HG03139 (cell line): Measurements from ENCODE around the gene ZNF415.
"Not testable (repeated sequence)": the region's sequence is repeated elsewhere in the genome, so short reads cannot be mapped to it uniquely, and the experiment has no call there.

Source experiments
- ATAC-seq: cut with Tn5 transposase; IDR thresholded peaks from one replicate; pipeline ENCODE4 v1.9.1; 2021; ENCODE audit not compliant: unreplicated experiment

Gene ZNF415

DNA sequence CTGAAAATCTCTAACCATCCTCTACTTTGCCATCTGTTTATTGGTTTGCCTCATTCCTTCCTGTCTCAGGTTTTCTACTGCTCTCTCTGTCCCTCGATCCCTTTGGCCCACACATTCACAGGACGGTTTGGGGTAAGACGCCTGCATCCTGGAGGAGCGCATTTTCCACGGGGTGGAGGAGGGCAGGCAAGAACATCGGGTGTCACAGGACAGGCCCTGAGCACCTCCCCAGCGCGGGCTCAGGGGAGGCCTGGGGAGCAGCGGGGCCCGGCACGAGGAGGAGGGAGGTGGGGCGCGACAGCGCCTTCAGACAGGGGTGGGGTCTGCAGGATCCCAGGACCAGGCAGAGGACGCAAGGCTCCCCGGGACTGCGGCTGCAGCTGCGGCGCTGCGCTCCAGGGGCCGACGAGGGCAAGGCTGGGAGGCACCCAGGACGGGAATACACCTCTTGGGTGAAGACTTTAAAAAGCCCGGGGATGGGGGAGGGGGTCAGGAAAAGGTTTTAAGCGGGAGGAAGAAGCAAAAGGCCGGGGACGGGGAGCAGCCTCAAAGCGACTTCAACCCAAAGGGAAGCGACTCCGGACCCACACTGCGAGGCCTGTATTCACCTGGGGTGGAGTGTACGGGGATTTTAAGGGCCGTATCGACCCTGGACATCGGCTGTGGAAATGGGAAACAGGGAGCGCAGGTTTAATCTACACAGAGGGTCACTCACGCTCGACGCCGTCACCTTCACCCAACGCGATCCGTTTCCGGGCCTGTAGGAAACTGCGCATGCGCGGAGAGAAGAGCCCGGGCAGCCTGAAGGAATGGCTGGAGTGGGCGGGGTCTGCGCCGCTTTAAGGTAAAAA is at the start of gene ZNF415:
Gene ZNF415, minus strand, starts transcription at position 770 of the 851 bp plus-strand sequence. CDS start 10,234 bp downstream, outside the sequence.
- ATAC-seq, result no peak

DNA sequence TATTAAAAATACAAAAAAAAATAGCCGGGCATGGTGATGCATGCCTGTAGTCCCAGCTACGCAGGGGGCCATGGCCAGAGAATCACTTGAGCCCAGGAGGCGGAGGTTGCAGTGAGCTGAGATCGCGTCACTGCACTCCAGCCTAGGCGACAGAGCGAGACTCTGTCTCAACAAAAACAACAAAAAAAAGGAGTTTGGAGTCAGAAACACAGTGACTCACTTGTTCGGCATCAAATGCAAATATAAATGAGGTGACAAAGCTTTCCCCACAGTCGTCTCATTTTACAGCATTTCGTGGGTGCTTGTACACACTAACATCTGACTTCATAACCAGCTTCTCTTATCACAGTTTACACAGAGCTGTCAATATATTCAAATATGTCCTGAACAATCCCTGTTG is 49.5 kb upstream of the ZNF415 start:
- ATAC-seq, result no peak

DNA sequence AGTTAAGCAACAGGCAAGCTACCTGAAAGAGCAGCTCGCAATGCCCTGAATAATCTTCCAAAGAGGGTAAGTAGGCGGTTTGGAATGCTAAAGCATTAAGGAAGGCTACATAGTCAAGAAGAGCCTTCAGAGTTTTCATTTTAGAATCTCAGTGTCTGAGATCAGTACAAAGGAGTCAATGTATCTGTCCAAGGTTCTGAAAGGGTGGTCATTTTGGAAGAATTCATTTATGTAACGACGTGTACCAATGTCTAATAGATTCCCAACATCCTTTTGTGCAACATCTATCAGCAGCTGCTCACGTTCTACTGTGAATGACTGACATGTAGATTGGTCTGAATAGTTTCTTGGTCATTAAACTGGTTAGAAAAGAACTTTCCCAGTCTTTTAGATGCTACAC is 45.3 kb upstream of the ZNF415 start:
- ATAC-seq, result no peak

DNA sequence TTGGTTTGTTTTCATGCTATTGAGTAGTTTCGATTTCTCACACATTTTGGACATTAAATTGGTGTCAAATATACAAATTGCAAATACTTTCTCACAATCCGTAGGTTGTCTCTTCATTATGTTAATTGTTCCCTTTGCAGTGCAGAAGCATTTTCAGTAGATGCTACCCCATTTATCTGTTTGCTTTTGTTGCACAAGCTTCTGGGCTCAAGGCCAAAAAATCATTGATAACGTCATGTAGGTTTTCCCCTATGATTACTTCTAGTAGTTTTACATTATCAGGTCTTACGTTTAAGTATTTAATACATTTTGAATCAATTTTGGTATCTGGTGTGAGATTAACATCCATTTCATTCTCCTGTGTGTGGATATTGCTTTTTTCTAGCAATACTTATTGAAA is 40.2 kb upstream of the ZNF415 start:
- ATAC-seq, result no peak

DNA sequence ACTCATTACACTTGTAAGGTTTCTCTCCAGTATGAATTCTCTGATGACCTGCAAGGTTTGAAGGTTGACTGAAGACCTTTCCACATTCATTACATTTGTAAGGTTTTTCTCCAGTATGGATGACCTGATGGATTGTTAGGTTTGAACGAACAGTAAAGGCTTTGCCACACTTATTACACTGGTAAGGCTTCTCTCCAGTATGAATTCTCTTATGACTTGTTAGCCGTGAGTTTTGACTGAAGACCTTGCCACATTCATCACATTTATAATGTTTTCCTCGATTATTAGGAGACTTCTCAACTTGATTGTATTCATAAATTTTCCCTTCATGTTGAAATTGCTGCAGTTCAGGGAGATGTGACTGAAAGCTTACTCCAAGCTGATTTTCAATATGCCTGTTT is 33.0 kb upstream of the ZNF415 start:
- ATAC-seq, result no peak

DNA sequence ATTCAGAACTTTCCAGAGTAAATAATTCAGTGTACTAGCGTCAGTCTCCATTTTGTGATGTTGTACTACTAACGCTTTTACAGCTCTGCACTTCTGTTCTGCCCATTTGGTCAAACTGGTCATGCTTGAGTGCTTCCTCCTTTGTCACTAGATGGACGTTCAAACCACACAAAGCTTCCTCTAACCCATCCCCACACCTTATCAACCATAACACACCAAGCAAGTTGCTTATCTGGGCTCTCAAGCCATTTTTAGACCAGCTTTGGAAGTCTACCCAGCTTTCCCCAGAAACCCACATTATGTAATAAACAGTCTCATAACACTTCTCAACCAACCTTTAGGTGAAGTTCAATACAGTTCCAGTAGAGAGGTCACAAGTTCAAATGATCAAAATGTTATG is 28.4 kb upstream of the ZNF415 start:
- no peak for ATAC-seq

DNA sequence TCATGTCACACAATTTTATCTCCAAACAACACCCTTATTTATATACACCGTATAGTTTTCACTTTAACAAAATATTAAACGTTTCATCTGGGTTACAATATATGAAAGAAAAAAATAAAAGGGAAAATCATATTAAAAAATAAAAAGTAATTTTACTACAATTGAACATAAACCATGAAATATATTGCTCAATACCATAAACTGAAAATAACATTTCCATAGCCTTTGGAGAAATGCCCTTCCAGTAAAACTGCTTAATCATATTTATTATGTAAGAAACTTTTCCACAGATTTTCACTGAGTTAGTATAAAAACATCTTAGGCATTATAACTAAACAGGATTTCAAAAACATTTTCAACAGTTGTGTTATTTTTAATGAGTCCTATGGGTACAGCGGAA is 27.6 kb upstream of the ZNF415 start:
- ATAC-seq, result no peak

DNA sequence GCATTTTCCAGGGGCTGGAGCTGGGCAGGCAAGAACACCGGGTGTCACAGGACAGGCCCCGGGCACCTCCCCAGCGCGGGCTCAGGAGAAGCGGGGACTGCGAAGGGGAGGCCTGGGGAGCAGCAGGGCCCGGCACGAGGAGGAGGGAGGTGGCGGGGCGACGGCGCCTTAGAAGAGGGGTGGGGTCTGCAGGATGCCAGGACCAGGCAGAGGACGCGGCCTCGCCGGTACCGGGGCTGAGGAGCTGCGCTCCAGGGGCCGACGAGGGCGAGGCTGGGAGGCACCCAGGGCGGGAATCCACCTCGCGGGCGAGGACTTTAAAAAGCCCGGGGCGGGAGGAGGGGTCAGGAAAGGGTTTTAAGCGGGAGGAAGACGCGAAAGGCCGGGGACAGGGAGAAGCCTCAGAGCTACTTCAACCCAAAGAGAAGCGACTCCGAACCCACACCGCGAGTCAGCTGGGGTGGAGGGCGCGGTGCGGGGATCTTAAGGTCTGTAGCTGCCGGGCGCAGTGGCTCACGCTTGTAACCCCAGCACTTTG is 25.5 kb upstream of the ZNF415 start:
- ATAC-seq, result no peak

DNA sequence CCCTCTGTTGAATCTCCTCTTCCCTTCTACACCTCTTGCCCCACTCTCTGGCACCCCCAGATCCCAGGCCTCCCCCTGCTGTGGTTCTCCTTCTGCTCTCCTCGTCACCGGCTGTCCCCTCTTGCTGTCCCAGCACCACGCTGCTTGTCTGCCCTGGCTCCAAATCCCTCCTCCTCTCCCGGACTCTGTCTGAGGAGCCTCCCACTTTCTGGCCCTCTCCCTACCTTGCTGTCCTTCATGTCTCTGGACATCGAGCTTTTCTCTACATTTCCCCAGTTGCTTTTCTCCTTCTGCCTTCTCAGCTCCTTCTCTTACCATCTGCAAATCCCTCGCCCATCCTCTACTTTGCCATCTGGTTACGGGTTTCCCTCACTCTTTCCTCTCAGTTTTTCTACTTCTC is 24.9 kb upstream of the ZNF415 start:
- no peak for ATAC-seq

DNA sequence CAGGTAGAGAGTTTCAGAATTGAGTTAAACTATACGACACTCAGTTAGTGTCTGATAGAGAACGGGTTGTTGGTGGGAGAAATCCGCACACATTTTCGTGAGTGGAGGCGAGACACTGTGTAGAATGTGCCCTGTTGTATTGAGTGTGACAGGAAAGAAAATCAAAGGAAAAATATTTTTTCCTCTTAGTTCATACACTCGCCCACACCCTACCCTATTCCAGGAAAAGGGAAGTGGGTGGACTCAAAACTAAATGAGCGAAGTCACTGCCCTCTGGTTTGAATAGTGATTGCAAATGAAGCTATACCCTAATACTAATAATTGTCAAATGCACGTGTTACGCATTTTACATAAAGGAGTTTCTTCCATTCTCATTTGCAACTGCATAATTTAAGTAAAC is 24.1 kb upstream of the ZNF415 start:
- ATAC-seq, result no peak

DNA sequence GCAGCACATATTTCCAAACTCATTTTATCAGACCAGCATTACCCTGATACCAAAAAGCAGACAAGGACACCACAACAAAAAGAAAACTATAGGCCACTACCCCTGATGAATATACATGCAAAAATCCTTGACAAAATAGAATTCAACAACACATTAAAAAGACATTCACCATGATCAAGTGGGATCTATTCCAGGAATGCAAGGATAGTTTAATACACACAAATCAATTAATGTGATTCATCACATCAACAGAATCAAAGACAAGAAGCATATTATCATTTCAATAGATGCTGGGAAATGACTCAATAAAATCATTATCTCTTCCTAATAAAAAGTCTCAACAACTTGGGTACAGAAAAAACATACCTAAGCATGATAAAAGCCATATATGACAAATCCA is 14.9 kb upstream of the ZNF415 start:
- no peak for ATAC-seq

DNA sequence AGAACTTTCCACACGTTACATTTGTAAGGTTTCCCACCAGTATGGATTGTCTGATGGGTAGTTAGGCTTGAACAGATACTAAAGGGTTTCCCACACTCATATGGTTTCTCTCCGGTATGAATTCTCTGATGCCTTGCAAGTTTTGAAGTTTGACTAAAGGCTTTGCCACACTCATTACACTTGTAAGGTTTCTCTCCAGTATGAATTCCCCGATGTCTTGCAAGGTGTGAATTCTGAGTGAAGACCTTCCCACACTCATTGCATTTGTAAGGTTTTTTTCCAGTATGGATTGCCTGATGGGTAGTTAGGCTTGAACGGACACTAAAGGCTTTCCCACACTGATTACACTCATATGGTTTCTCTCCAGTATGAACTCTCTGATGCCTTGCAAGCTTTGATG is 7.6 kb upstream of the ZNF415 start:
- no peak for ATAC-seq

DNA sequence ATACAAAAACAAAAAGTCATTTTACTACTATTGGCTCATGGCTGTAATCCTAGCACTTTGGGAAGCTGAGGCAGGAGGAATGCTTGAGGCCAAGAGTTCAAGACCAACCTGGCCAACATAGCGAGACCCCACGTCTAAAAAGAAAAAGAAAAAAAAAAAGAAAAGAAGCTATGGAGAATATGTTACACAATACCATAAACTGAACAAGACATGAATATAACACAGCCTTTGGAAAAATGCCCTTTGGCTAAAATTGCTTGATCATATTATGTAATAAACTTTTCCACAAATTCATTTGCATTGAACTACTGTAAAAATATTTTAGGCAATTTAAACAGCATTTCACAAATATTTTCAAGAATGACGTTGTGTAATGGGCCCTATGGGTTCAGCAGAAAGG is 3.7 kb upstream of the ZNF415 start:
- no peak for ATAC-seq

DNA sequence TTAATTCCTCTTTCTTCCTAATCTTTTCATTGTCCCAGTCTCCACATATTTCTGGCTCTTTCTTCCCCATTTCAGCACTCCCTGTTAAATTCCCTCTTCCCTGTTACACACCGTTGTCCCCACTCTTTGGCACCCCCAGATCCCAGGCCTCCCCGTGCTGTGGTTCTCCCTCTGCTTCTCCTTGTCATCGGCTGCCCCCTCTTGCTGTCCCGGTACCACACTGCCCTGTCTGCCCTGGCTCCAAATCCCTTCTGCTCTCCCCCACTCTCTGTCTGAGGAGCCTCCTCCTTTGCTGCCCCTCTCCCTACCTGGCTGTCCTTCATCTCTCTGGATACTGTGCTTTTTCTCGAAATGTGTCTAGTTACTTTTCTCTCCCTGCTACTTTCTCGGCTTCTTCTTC is 983 bp downstream of the ZNF415 start:
- no peak for ATAC-seq

DNA sequence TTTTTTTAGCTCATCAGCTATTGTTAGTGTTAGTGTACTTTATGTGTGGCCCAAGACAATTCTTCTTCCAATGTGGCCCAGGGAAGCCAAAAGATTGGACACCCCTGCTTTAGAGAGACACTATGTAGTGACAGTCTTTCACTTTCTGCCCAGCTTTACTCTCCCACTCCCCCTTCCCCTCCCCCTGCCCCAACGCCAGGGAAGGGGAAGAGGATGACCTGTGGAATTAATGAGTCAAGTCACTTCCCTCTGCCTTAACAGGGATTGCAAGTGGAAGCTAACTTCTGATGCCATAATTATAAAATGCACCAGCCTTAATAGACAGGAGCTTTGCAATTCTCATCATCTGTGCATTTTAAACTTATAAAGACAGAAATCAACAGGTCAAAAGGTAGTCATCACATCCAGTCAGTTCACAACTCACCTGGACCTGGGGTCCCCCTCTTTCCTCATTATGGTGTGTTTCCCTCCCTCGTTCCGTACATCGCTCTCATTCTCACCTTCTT is 1.6 kb downstream of the ZNF415 start:
- ATAC-seq, result no peak

DNA sequence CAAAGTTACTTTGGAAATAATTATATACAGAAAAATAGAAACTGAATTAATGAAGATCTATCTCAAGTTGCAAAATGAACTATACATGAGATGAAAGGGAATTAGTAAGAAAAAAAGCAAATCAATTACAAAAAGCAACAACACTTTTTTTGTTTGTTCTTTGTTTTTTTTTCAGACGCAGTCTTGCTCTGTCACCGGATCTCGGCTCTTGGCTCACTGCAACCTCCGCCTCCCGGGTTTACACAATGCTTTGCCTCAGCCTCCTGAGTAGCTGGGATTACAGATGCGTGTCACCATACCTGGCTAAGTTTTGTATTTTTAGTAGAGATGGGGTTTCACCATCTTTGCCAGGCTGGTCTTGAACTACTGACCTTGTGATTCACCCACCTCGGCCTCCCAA is 2.2 kb downstream of the ZNF415 start:
- ATAC-seq, result no peak

DNA sequence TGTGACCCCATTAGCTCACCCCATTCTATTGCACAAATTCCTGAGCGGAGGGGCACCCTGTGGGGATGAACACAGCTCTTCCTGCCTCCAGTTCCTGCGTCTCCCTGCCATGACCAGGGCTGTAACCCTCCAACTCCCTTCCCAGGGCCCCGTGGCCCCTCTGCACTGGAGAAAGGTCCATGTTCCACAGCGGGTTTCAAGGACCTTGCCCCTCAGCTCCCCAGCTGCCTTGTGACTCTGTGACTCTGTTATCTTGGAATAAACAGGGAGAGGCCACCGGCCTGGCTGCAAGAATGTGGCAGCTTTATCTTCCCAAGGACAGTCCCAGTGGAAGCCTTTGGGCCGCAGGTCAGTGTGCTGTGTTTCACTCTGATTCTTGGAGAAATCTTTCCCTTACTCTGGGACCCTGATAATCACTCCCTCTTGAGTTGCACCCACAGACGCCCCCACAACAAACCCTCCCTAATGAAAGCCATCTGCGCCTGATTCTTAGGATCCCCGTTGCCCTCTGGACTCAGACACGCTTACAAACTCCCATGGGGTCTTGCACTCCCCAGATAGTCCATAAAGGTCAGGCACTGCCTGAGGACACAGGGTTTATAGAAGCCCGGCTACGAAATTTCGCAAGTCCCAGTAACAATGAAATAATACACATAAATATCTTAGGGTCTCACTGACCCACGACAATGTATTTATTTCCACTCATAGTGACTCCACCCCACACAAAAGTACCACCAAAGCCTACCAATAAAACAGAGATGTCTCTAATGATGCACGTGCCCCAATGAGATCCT is 5.8 kb downstream of the ZNF415 start:
- not testable (repeated sequence) for ATAC-seq

DNA sequence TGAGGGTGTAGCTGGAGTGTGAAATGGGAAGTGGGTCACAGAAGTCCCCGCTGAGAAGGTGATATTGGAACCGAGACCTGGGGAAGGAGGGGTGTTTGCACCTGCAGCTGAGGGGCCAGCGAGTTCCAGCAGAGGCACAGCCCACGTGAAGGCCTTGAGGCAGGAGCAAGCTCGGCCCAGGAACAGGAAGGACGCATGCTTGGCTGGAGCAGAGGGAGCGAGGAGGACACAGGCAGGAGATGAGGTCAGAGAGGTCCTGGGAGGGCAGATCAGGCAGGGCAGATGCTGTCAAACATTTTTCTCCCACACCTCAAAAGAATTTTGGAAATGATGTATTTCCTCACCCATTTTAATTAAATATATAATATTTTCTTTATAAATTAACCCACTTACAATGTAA is 9.3 kb downstream of the ZNF415 start:
- ATAC-seq, result no peak

DNA sequence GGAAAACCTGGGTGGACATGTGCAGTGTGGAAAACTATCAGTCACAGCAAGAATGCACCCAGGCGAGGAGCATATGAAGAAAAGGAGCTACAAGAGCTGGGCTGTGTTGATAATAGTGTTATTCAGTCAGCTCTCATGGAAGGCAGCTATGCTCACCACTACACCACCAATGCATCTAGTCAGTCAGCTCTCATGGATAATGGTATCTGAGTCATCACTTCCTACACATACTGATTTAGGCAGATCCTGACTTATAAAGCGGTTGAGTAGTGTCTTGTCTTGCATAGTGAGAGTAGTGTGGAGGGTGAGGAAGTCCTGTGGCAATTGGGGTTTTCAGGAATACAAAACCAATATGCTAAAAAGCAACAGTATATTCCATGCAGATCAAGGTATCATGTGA is 20.4 kb downstream of the ZNF415 start:
- no peak for ATAC-seq

DNA sequence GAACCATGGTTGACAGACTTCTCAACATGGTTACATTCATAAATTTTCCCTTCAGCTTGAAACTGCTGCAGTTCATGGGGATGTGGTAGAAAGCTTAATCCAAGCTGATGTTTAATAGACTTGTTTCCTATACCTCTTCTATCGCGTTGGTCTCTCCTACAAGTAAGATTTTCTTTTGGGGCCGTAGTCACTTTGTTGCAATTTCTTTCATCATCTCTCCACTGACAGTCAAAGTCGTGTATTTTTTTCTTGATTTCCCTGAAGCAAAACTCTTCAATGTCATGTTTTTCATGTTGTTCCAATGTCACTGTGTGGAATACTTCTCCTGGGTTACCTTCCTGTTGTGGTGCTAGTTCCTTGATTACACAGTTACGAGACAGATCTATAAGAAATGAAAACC is 23.2 kb downstream of the ZNF415 start:
- no peak for ATAC-seq

DNA sequence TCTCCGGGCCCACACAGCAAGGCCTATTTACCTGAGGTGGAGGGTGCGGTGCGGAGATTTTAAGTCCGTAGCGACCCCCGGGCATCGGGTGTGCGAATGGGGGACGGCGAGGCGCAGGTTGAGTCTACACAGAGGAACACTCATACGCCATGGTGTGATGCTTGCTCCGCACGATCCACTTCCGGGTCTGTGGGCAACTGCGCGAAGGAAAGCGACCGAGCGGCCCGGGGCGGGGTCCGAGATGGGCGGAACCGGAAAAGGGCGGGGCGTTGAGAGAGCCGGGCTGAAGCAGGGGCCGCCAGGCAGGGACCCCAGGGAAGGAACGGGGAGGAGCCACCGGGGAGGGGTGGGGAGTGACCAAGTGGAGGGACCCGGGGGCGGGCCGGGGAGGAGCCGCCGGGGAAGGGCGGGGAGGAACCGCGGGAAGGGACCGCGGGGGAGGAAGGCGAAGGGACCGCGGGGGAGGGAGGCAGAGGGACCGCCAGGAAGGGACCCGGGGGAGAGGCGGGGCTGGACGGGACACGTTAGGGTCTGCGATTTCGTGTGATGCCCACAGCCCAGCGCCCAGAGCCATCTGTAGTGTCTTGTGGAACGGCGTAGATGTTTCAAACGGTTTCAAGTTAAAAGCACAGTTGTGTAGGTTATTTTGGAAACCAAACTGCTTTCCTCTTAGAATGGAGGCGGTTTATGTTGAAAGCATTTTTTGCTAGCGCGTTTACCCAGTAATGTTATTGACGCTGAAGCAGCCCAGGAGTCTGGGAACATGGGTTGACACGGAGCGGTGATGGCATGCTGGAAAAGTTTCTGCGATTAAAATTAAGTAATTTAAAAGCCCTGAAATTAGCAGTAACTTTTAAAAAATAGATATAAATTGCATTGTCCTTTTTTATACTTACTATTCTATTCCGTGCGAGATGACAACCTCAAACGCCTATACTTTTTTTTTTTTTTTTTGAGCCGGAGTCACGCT is 29.2 kb downstream of the ZNF415 start, which contains the start of gene ZNF160:
Gene ZNF160, minus strand, starts transcription at position 189 of the 970 bp plus-strand sequence. CDS start 17,146 bp downstream, outside the sequence.
- peak; percentile 90 for ATAC-seq
